Gastrocnemius medialis (tissue), 4 donors: Measurements from ENCODE around the gene GRID1. TPM values are rescaled to one million over a fixed set of nuclear protein-coding genes. Genes with fewer than 3 reads are reported as not detected.

Source experiments
- ATAC-seq, 2 donors: fragments of 150-250 bp; one replicate each; pipeline ENCODE4 v1.9.1; 2016
- DNase-seq, 2 donors: peaks; one replicate each; pipeline ENCODE4 v3.0.0-alpha.2; 2019
- H3K27ac ChIP-seq, 4 donors: fragments of 200-600 bp; sonication (generic); 1 replicate in 1 of 4; 2 replicates in 3 of 4; pipeline ENCODE4 v1.5.1; 2016 to 2018; ENCODE audit warnings: mild to moderate bottlenecking in 2 of 4, moderate library complexity in 1 of 4
- H3K27me3 ChIP-seq, 3 donors: fragments of 200-600 bp; sonication (generic) in 2 of 3; 1 replicate in 1 of 3; 2 replicates in 2 of 3; pipeline versions ENCODE4 v1.5.1 to v1.6.0; 2016 to 2019; ENCODE audit warnings: mild to moderate bottlenecking in 1 of 3, moderate library complexity in 1 of 3
- H3K36me3 ChIP-seq, 2 donors: fragments of 200-600 bp; sonication (generic) in 1 of 2; one replicate each; pipeline ENCODE4 v1.5.1; 2017 to 2018
- H3K4me1 ChIP-seq, 2 donors: fragments of 200-600 bp; sonication (generic) in 1 of 2; one replicate each; pipeline ENCODE4 v1.5.1; 2016 to 2017; ENCODE audit warnings: mild to moderate bottlenecking in 2 of 2
- H3K4me3 ChIP-seq, 4 donors: fragments of 200-600 bp; sonication (generic) in 3 of 4; 1 replicate in 1 of 4; 2 replicates in 3 of 4; pipeline ENCODE4 v1.5.1; 2016 to 2019; ENCODE audit warnings: mild to moderate bottlenecking in 2 of 4
- H3K9me3 ChIP-seq, 3 donors: fragments of 200-600 bp; sonication (generic) in 2 of 3; 1 replicate in 1 of 3; 2 replicates in 2 of 3; pipeline ENCODE4 v1.5.1; 2016 to 2019
- CTCF ChIP-seq, 5 experiments: fragments of 450-650 bp in 3 of 5; fragments of 200-600 bp in 2 of 5; sonication (generic) in 2 of 5; IDR thresholded peaks in 4 of 5; conservative IDR thresholded peaks in 1 of 5; 1 replicate in 4 of 5; 2 replicates in 1 of 5; pipeline ENCODE4 v1.5.1; 2016 to 2019; ENCODE audit warnings: antibody characterized with exemption in 5 of 5, mild to moderate bottlenecking in 3 of 5, moderate library complexity in 3 of 5
- POLR2A ChIP-seq, 2 donors: fragments of 450-650 bp; IDR thresholded peaks; one replicate each; pipeline ENCODE4 v1.6.1; 2017; ENCODE audit warnings: antibody characterized with exemption in 2 of 2, mild to moderate bottlenecking in 2 of 2, moderate library complexity in 2 of 2
- in situ Hi-C, 4 donors: fragments of 200-750 bp; cut with MboI; loops; one replicate each; pipeline versions ENCODE4 v1.15.0 to v1.8.0; 2017; ENCODE audit warnings: low sequenced_read_pairs in 4 of 4
- intact Hi-C: fragments of 100-400 bp; cut with DNase I; formaldehyde crosslinking; loops from one replicate; pipeline ENCODE4 v1.15.1; 2023; ENCODE audit warnings: low total_unique reads
- total RNA-seq, 4 donors: library from RNA; depleted of rRNA; stranded (reverse); fragments of >200 nt; gene quantifications; one replicate each; pipeline versions ENCODE4 v1.1.0 to v1.2.3, GENCODE V29; 2016

GRID1 gene
- total RNA-seq, 4 donors from 2014 or later, result 0.17 to 1.4 (median 0.79) TPM

- H3K27ac ChIP-seq, result peak overlapping the region in 2 of 4 donors; percentile 60 to 64
- TF ChIP-seq POLR2A (IDR thresholded peaks at IDR 0.05), result no peak
- peak in 1 of 2 donors; percentile 45 for DNase-seq
- no peak overlapping the region for H3K4me3 ChIP-seq
- peaks cover 0 to 2% (median 0%) of the 10 kb centered on the region in 3 donors for H3K27me3 ChIP-seq
- H3K4me1 ChIP-seq, result no peaks in the 10 kb centered on the region
- no peak for ATAC-seq
- no peaks in the 10 kb centered on the region for H3K9me3 ChIP-seq
- H3K36me3 ChIP-seq, result no peaks in the 10 kb centered on the region
- intact Hi-C loops, result no loop called here
- in situ Hi-C loops, result no loop called here
Observed at GRCh38 chr10:85645053-85645452, 721.5 kb downstream of the GRID1 start.

- no peaks in the 10 kb centered on the region for H3K4me1 ChIP-seq
- no peaks in the 10 kb centered on the region for H3K36me3 ChIP-seq
- H3K27me3 ChIP-seq, result peaks cover 0 to 2% (median 0%) of the 10 kb centered on the region in 3 donors
- H3K27ac ChIP-seq, result no peak overlapping the region
- ATAC-seq (no peak), DNase-seq (no peak)
- H3K9me3 ChIP-seq, result no peaks in the 10 kb centered on the region
- in situ Hi-C loops (no loop called here), intact Hi-C loops (no loop called here)
- no peak overlapping the region for H3K4me3 ChIP-seq
- TF ChIP-seq POLR2A (IDR thresholded peaks at IDR 0.05) (no peak), CTCF (IDR thresholded peaks at IDR 0.05 in 4 of 5, conservative IDR thresholded peaks at IDR 0.05 in 1 of 5) (no peak)
Observed at GRCh38 chr10:85643845-85644525, 722.6 kb downstream of the GRID1 start.

GRCh38 chr10:85643171-85643844, 723.3 kb downstream of the GRID1 start:
- no peak overlapping the region for H3K4me3 ChIP-seq
- no peak for DNase-seq
- H3K36me3 ChIP-seq, result no peaks in the 10 kb centered on the region
- H3K9me3 ChIP-seq, result no peaks in the 10 kb centered on the region
- ATAC-seq, result no peak
- no peaks in the 10 kb centered on the region for H3K4me1 ChIP-seq
- TF ChIP-seq CTCF (IDR thresholded peaks at IDR 0.05 in 4 of 5, conservative IDR thresholded peaks at IDR 0.05 in 1 of 5) (no peak), POLR2A (IDR thresholded peaks at IDR 0.05) (no peak)
- in situ Hi-C loops (no loop called here), intact Hi-C loops (no loop called here)
- H3K27me3 ChIP-seq, result no peaks in the 10 kb centered on the region
- peak overlapping the region in 3 of 4 donors; percentile 23 to 54 (median 26) for H3K27ac ChIP-seq

GRCh38 chr10:85642421-85643170, 724.0 kb downstream of the GRID1 start:
- no peaks in the 10 kb centered on the region for H3K4me1 ChIP-seq
- H3K27ac ChIP-seq, result peak overlapping the region; percentile 26 to 59 (median 53)
- H3K36me3 ChIP-seq, result no peaks in the 10 kb centered on the region
- no peaks in the 10 kb centered on the region for H3K27me3 ChIP-seq
- in situ Hi-C loops (no loop called here), intact Hi-C loops (no loop called here)
- H3K9me3 ChIP-seq, result no peaks in the 10 kb centered on the region
- ATAC-seq (peak; percentile 81), DNase-seq (peak in 1 of 2 donors; percentile 47)
- TF ChIP-seq POLR2A (IDR thresholded peaks at IDR 0.05), result no peak
- no peak for TF ChIP-seq CTCF (IDR thresholded peaks at IDR 0.05 in 4 of 5, conservative IDR thresholded peaks at IDR 0.05 in 1 of 5)
- no peak overlapping the region for H3K4me3 ChIP-seq

- peak overlapping the region; percentile 26 to 59 (median 50) for H3K27ac ChIP-seq
- no peaks in the 10 kb centered on the region for H3K4me1 ChIP-seq
- H3K36me3 ChIP-seq, result no peaks in the 10 kb centered on the region
- intact Hi-C loops (no loop called here), in situ Hi-C loops (no loop called here)
- ATAC-seq (peak in 1 of 2 donors; percentile 13), DNase-seq (no peak)
- TF ChIP-seq CTCF (IDR thresholded peaks at IDR 0.05 in 4 of 5, conservative IDR thresholded peaks at IDR 0.05 in 1 of 5), result no peak
- TF ChIP-seq POLR2A (IDR thresholded peaks at IDR 0.05), result no peak
- no peaks in the 10 kb centered on the region for H3K27me3 ChIP-seq
- H3K4me3 ChIP-seq, result no peak overlapping the region
- no peaks in the 10 kb centered on the region for H3K9me3 ChIP-seq
Observed at GRCh38 chr10:85642082-85642420, 724.5 kb downstream of the GRID1 start.
